ENCODE measurements around the gene NPAP1.
"Not testable (repeated sequence)": the region's sequence is repeated elsewhere in the genome, so short reads cannot be mapped to it uniquely, and the experiment has no call there.

Gene NPAP1, protein sequence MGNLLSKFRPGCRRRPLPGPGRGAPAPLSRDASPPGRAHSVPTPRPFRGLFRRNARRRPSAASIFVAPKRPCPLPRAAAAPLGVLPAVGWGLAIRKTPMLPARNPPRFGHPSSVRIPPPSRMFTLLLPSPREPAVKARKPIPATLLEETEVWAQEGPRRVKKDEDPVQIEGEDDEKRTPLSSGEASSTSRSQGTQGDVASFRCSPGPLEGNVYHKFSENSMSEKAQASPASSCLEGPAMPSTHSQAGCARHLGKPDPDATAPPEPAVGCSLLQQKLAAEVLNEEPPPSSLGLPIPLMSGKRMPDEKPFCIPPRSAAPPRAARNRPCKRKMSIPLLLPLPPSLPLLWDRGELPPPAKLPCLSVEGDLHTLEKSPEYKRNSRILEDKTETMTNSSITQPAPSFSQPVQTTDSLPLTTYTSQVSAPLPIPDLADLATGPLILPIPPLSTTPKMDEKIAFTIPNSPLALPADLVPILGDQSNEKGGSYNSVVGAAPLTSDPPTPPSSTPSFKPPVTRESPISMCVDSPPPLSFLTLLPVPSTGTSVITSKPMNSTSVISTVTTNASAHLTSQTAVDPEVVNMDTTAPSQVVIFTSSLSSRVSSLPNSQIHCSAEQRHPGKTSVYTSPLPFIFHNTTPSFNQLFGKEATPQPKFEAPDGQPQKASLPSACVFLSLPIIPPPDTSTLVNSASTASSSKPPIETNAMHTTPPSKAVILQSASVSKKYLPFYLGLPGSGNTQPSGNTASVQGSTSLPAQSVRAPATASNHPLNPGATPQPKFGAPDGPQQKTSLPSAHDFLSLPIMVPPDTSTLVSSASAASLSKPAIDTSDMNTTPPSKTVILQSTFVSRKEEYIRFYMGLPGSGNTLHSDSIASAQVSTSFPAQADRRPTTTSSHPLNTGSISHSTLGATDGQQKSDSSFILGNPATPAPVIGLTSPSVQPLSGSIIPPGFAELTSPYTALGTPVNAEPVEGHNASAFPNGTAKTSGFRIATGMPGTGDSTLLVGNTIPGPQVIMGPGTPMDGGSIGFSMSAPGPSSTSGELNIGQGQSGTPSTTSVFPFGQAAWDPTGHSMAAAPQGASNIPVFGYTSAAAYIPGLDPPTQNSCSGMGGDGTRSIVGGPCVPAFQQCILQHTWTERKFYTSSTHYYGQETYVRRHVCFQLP

GRCh38 chr15:24675332-24676144 is at the start of gene NPAP1:
Gene NPAP1 (plus strand): TSS chr15:24675775. CDS start chr15:24675868, 93 bp downstream.
- no peak for DNase-seq

DNA sequence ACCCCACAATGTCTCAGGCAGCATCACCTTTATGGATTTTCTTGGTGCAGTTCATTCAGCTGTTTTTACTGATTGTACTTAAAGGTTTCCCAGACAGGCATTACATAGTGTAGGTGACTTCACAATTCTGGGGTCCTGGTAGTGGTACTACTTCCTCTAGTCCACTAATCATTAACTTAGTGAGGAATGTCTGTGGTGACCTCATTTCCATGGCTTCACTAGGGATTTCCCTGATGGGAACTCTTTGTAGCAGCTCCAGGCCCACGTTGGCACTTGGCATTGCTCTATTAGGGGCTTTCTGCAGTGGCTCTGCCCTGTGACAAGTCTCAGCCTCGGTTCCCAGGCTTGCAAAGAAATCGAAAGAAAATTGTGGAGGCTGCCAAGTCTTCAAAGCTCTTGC is 48.1 kb upstream of the NPAP1 start:
- DNase-seq = no peak

DNA sequence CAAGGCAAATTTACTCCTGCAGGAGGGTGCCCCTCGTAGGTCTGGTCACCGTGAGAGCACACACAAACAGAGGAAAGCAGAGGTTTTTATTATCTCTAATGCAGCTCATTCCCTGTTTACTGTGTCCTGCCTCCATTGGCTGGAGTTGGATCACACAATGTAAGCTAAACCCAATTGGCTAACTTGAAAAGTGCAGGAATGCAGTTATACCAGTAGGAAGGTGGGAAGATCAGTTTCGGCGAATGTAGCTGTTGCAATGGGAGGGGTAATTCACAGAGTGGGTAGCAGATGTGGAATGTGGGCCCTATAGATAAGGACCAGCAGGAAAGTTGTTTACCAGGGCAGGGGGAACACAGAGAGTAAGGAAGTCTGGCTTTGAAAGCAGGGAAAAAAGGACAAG is 42.5 kb upstream of the NPAP1 start:
- DNase-seq = no peak

DNA sequence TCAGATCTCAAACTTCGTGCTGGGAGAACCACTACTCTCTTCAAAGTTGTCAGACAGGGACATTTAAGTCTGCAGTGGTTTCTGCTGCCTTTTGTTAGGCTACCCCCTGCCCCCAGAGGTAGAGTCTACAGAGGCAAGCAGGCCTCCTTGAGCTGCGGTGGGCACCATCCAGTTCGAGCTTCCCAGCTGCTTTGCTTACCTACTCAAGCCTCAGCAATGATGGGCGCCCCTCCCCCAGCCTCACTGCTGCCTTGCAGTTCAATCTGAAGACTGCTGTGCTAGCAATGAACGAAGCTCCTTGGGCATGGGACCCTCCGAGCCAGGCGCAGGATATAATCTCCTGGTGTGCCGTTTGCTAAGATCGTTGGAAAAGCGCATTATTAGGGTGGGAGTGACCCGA is 36.2 kb upstream of the NPAP1 start:
- not testable (repeated sequence) for DNase-seq

- DNase-seq = no peak
These were observed 29.9 kb upstream of the NPAP1 start for GRCh38 chr15:24645627-24646026.

DNA sequence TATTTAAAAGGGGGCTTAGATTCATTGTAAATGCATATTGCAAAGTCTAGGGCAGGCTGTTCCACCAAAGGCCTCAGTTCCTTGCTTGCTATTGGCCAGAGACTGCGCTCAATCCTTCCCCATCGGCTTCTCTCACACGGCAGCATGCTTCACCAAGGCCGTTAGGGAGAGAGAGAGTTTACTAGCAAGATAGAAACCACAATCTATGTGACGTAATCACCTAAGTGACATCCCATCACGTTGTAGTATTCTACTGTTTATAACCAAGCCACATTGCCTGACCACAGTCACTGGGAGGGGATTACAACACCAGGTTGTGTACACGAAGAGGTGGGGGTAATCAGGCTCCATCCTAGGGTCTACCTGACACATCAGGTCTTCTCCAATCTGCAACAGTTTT is 16.0 kb upstream of the NPAP1 start:
- DNase-seq = no peak

- DNase-seq = no peak
These were observed 12.6 kb upstream of the NPAP1 start for GRCh38 chr15:24662991-24663390.

DNA sequence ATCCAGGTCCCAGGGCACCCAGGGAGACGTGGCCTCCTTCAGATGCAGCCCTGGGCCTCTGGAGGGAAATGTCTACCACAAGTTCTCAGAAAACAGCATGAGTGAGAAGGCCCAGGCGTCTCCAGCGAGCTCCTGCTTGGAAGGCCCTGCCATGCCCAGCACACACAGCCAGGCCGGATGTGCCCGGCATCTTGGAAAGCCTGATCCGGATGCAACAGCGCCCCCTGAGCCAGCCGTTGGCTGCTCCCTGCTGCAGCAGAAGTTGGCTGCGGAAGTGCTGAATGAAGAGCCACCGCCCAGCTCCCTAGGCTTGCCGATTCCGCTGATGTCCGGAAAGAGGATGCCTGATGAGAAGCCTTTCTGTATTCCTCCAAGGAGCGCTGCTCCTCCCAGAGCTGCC is 856 bp downstream of the NPAP1 start:
- DNase-seq = no peak

- DNase-seq = no peak
These were observed 2.9 kb downstream of the NPAP1 start for GRCh38 chr15:24678485-24678884.

DNA sequence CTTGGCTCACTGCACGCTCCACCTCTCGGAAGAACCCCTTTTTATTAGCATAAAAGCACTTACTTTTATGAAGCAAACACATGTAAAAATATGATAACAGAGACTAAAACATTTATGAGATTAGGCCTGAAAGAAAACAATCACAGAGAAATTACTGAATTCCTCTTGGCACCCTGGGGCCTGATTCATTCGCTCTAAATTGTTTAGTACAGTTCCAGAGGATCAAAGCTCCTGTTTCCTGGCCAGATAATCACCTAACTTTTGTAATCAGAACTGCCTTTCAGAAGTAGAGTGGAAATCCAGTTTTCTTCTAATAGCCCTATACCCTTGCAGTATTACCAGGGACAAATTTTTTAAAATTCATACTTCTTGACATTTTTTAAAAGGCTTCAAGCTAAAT is 6.4 kb downstream of the NPAP1 start:
- no peak for DNase-seq

GRCh38 chr15:24682905-24683304 is 7.3 kb downstream of the NPAP1 start:
- DNase-seq = not testable (repeated sequence)

DNA sequence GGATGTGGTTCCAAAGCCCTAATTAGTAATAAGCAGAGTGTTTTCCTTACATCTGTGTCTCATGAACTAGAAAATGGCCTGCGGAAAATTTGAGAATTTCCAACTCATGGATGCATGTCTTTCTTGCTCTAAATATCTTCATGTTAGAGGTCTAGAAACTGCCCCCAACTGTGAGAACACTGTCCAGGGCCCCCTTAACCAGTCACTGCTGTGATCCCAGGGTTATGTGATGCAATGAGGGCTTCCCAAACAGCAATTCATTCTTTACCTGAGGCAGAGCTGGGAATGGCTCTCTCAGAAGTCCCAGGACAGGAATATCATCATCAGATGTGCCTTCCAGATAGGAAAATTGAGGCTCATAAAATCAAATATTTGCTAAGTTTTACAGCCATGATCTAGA is 8.2 kb downstream of the NPAP1 start:
- DNase-seq = no peak

- DNase-seq = no peak
These were observed 8.7 kb downstream of the NPAP1 start for GRCh38 chr15:24684313-24684712.

- DNase-seq = no peak
These were observed 20.6 kb downstream of the NPAP1 start for GRCh38 chr15:24696201-24696600.

DNA sequence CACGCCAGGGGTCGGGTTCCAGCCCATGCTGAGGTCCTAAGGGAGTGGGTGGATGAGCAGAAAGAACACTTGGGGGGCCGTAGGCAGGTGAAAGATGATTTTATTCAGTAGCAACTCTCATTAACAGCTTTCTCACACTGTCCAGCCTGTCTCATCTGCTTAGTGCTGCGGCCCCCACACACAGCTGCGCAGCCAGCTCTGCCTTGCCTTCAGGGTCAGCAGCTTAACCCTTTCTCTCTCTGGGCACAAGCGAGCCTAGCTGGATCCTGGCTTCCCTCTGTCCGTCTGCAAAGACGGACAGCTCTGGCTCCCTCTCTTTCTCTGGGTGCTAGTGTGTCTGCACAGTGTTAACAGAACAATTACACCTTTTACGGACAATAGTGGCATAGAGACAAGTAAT is 21.3 kb downstream of the NPAP1 start:
- no peak for DNase-seq

- DNase-seq = no peak
These were observed 42.9 kb downstream of the NPAP1 start for GRCh38 chr15:24718289-24719082.

DNA sequence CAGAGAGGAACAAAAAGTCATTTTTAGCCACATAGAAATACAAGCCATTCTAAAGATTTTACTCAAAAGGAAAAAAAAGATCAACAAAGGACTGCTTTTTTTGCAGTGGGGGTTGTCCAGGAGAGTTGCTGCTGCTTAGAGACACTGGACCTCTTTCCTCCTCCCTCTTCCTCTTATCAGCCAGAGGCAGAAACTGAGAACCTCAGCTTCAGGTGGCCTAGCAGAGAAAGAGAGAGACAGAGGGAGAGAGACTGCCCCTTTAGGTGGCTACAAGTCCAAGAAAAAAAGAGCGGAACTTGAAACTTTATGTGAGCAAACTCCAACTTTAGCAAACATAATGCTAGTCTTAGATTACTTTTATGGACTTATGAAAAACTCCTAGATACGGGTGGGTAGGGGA is 54.2 kb downstream of the NPAP1 start:
- DNase-seq = no peak

Data from stimulated activated CD4-positive, alpha-beta T cell treated with anti-CD3 and anti-CD28 coated beads, Interleukin-4, amount 100 ng/mL, for 24 hours (primary cell).